ENCODE results near the gene SHROOM4.

The SHROOM4 gene

DNA sequence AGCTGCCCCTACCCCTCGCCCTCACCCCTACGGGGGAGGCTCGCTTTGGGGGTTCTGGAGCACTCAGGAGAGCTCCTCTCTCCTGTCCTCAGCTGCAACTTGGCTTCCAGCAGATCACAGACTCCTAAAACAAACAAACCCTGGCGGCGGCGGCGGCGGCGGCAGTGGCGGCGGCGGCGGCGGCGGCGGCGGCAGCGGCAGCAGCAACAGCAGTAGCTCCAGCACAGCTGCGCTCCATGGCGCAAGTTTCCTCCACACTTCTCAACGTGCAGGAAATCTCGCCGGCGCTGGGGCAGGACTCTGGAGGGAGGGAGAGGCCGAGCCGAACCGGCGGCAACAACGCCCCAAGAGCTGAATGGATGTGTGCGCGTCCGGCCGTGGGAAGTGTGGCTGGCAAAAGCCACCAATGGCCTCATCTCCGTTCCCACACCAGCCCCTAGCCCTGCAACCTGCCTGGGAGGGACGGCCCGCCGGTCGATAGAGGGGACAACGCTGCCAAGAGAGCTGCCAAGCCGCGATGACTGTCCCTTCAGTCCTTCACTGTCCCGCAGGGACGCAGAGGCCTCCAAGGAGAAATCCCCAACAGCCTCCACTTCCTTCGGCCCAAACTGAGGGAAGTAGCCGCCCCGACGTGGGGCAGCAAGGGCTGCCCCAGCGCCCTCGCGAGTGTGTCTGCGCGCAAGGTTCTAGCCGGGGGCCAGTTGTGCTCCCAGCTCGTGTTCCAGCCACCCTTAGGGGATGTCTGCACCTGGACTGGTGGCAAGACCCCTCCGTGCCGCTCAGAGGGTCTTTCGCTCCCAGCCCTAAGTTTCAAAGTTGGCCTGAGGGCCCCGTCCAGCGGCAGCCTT lies 775 bp downstream of the SHROOM4 start:
- Histone ChIP-seq H3K4me3 (ENCODE audit: low read depth in 1 of 2, low read length in 2 of 2) (no peak overlapping the region), H3K4me1 (ENCODE audit: insufficient read depth, low read length) (no peaks in the 10 kb centered on the region), H3K4me2 (ENCODE audit: insufficient read depth, low read length) (no peak overlapping the region), H3K9me3 (ENCODE audit: insufficient read depth, low read length, severe bottlenecking) (no peaks in the 10 kb centered on the region), H3K27me3 (ENCODE audit: insufficient read depth, low read length, poor library complexity) (no peaks in the 10 kb centered on the region), H2AFZ (ENCODE audit: low read depth, low read length) (no peak overlapping the region), H3K79me2 (ENCODE audit: insufficient read depth, low read length) (no peaks in the 10 kb centered on the region), H3K36me3 (ENCODE audit: insufficient read depth, low read length) (no peaks in the 10 kb centered on the region), H3K9ac (ENCODE audit: low read depth, low read length) (no peak overlapping the region), H3K27ac (ENCODE audit: low read length) (no peak overlapping the region), H4K20me1 (ENCODE audit: insufficient read depth, low read length) (no peaks in the 10 kb centered on the region)
- no peak for ATAC-seq (ENCODE audit: insufficient read depth, low read depth)
- TF ChIP-seq, protein P1, sequence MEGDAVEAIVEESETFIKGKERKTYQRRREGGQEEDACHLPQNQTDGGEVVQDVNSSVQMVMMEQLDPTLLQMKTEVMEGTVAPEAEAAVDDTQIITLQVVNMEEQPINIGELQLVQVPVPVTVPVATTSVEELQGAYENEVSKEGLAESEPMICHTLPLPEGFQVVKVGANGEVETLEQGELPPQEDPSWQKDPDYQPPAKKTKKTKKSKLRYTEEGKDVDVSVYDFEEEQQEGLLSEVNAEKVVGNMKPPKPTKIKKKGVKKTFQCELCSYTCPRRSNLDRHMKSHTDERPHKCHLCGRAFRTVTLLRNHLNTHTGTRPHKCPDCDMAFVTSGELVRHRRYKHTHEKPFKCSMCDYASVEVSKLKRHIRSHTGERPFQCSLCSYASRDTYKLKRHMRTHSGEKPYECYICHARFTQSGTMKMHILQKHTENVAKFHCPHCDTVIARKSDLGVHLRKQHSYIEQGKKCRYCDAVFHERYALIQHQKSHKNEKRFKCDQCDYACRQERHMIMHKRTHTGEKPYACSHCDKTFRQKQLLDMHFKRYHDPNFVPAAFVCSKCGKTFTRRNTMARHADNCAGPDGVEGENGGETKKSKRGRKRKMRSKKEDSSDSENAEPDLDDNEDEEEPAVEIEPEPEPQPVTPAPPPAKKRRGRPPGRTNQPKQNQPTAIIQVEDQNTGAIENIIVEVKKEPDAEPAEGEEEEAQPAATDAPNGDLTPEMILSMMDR (IDR thresholded peaks at IDR 0.05; ENCODE audit: borderline replicate concordance, extremely low read depth, low read length, poor library complexity, severe bottlenecking) = no peak
- no peak for TF ChIP-seq EZH2 (IDR thresholded peaks at IDR 0.05; ENCODE audit: borderline replicate concordance, low read depth, low read length, severe bottlenecking)
- no peak for DNase-seq

DNA sequence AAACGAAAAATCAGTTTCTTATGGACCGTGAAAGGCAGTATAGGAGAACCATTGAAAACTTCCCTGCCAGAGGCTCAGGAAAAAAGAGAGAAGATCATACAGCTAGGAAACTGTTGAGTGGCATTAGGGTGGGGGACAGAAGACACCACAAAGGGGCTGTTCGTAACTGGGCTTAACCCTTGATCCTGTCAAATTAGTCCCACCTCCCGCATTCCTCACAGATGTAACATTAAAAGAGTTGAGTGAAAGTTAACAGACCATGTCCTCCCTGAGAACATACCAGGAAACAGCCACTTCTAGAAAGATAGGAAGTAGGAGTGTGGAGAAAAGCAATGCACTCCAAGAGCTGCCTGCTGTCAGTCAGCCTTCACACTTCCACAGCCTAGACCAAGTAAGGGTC lies 8.7 kb downstream of the SHROOM4 start:
- no peak overlapping the region for H2AFZ ChIP-seq (ENCODE audit: low read depth, low read length)
- H3K27ac ChIP-seq (ENCODE audit: low read length) = no peak overlapping the region
- H4K20me1 ChIP-seq (ENCODE audit: insufficient read depth, low read length) = no peaks in the 10 kb centered on the region
- H3K27me3 ChIP-seq (ENCODE audit: insufficient read depth, low read length, poor library complexity) = no peaks in the 10 kb centered on the region
- no peaks in the 10 kb centered on the region for H3K36me3 ChIP-seq (ENCODE audit: insufficient read depth, low read length)
- no peak for DNase-seq
- no peak overlapping the region for H3K9ac ChIP-seq (ENCODE audit: low read depth, low read length)
- no peaks in the 10 kb centered on the region for H3K4me1 ChIP-seq (ENCODE audit: insufficient read depth, low read length)
- H3K9me3 ChIP-seq (ENCODE audit: insufficient read depth, low read length, severe bottlenecking) = no peaks in the 10 kb centered on the region
- H3K4me3 ChIP-seq (ENCODE audit: low read depth in 1 of 2, low read length in 2 of 2) = no peak overlapping the region
- H3K79me2 ChIP-seq (ENCODE audit: insufficient read depth, low read length) = no peaks in the 10 kb centered on the region
- ATAC-seq (ENCODE audit: insufficient read depth, low read depth) = no peak
- H3K4me2 ChIP-seq (ENCODE audit: insufficient read depth, low read length) = no peak overlapping the region
- TF ChIP-seq, protein P1 (IDR thresholded peaks at IDR 0.05; ENCODE audit: borderline replicate concordance, extremely low read depth, low read length, poor library complexity, severe bottlenecking) = no peak
- TF ChIP-seq EZH2 (IDR thresholded peaks at IDR 0.05; ENCODE audit: borderline replicate concordance, low read depth, low read length, severe bottlenecking) = no peak

DNA sequence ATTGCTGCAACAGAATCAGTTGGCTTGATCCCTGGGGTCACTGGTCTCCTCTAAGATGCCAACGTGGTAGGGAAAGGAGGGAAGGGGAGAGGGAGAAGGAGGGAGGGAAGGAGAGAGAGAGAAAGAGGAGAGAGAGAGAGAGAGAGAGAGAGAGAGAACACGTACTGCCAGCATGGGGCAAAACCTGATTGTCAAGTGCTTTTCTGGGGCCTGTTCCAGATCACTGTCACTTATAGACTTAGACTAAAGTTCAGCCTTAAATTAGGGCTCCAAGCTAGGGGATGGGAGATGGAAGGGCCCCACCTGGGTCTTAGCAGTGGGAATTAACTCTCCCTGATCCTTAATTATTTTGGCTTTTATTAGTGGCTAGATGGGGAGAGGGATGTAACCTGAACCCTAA lies 12.9 kb downstream of the SHROOM4 start:
- ATAC-seq (ENCODE audit: insufficient read depth, low read depth) = no peak
- no peak overlapping the region for H3K4me3 ChIP-seq (ENCODE audit: low read depth in 1 of 2, low read length in 2 of 2)
- no peaks in the 10 kb centered on the region for H3K36me3 ChIP-seq (ENCODE audit: insufficient read depth, low read length)
- no peak overlapping the region for H2AFZ ChIP-seq (ENCODE audit: low read depth, low read length)
- DNase-seq = no peak
- H3K9me3 ChIP-seq (ENCODE audit: insufficient read depth, low read length, severe bottlenecking) = no peaks in the 10 kb centered on the region
- no peaks in the 10 kb centered on the region for H4K20me1 ChIP-seq (ENCODE audit: insufficient read depth, low read length)
- H3K4me2 ChIP-seq (ENCODE audit: insufficient read depth, low read length) = no peak overlapping the region
- H3K27ac ChIP-seq (ENCODE audit: low read length) = no peak overlapping the region
- TF ChIP-seq, protein P1 (IDR thresholded peaks at IDR 0.05; ENCODE audit: borderline replicate concordance, extremely low read depth, low read length, poor library complexity, severe bottlenecking) = no peak
- no peak for TF ChIP-seq EZH2 (IDR thresholded peaks at IDR 0.05; ENCODE audit: borderline replicate concordance, low read depth, low read length, severe bottlenecking)
- no peaks in the 10 kb centered on the region for H3K4me1 ChIP-seq (ENCODE audit: insufficient read depth, low read length)
- no peaks in the 10 kb centered on the region for H3K79me2 ChIP-seq (ENCODE audit: insufficient read depth, low read length)
- H3K27me3 ChIP-seq (ENCODE audit: insufficient read depth, low read length, poor library complexity) = no peaks in the 10 kb centered on the region
- H3K9ac ChIP-seq (ENCODE audit: low read depth, low read length) = no peak overlapping the region

Data from DND-41 (cell line).